ENCODE measurements around the gene PSRC1. TPM values are rescaled to one million over a fixed set of nuclear protein-coding genes. Genes with fewer than 3 reads are reported as not detected.

The PSRC1 gene
- total RNA-seq, 1 experiment from 2014 or later: 39.4 TPM

DNA sequence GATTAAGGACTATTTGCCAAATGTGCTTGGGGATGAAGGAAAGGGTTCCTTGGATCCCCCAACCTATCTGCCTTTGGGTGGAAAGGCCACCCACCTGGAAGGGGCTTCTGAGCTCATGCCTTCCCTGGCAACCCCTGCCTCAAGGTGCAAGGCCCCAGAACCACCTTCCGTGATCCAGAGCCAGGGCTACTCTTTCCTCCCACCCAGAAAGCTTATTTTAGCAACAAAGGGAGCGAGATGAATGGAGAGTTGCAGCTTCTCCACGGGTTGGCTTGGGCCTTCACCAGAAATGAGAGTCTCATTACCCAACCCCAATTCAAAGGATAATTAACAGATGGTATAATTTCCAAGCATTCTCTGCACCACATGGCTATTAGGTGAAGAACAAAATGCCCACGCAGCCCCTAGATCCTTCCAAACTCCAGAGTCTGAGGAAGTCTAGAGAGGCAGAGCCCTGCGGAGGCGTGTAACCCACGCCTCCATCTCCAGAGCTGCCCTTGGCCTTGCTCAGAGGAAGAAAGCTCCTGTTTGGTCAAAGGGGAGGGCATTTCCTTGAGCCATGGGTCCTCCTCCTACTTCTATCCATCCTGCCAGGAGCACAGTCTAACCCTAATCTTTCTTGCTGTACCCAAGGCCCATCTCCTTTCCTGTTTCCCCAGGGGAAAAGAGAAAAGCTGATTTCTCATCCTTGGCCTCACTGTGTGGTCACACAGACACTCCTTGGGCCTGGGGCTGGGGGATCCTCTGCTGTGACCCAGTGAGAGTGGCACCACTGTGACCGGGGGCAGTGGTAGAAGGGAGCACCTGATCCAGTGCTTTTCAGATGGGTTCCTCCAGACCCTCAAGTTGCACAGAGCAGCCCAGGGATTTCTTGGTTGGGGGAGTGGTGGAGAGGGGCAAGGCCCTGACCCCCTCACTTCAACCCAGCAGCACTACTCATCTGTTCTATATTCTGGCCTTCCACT is 35.3 kb downstream of the PSRC1 start:
- no peak for DNase-seq (ENCODE audit: low spot score)

GRCh38 chr1:109246141-109246551 is 36.8 kb downstream of the PSRC1 start:
- no peak for DNase-seq (ENCODE audit: low spot score)

GRCh38 chr1:109243860-109244552 is 38.9 kb downstream of the PSRC1 start:
- no peak for DNase-seq (ENCODE audit: low spot score)

GRCh38 chr1:109243221-109243620 is 39.7 kb downstream of the PSRC1 start:
- DNase-seq (ENCODE audit: low spot score): no peak

DNA sequence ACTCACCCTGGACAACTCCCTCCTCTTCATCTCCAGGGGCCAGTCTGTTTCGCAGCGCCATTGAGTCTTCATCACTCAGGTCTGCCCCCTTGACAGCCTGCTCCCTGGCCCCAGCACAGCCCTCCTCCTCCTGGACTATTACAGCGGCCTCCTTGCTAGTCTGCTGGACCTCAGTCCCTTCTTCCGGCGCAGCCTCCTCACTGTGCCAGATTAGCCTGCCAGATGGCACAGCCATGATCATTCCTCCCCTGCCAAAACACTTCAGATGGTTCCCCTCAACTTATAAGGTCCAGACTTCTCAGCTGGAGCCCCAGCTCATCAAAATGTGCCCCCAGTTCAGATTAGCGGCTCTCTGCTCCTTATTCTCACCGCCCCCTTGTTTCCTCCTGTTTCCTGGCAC is 40.6 kb downstream of the PSRC1 start:
- no peak for DNase-seq (ENCODE audit: low spot score)

DNA sequence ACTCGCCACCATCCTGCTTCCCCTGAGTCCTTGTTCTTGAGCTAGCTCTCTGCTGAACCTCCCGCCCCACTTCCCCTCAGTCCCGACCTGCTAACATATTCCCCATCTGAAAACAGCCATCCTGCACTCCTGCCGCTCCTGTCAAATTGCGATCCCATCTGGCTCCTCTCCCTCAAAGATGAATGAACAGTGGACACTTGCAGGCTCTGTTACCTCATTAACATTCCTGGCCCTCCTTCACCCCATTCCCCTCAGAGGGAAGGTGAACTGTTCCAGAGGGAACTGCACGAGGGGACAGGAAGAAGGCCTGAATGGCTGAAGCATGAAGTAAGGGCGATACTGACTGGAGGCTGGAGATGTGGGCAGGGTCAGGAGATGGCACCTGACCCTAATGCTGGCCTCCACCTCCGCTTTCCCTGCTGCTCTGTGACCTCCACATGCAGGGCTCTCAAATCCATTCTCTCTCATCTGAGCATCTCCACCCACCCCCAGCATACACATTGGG is 41.1 kb downstream of the PSRC1 start:
- DNase-seq (ENCODE audit: low spot score): no peak

DNA sequence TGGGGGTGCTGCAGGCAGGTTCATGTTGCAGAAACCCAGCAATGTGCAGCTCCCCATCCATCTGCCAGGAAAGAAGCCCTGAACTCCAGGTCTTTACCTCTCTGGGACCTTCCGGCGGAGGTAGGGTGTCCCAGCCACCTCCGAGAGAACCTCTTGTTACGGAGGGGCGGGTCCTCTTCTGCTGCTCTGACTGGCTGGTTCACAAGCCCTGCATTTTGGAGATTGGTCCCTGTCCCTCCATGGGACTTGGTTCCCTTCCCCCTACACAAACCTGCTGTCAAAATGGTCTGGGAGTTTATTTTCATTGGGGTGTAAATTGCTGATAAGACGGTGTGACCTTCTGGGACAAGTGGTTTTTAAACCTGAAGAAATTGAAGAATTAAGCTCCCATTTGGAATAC is 41.6 kb downstream of the PSRC1 start:
- DNase-seq (ENCODE audit: low spot score): no peak

DNA sequence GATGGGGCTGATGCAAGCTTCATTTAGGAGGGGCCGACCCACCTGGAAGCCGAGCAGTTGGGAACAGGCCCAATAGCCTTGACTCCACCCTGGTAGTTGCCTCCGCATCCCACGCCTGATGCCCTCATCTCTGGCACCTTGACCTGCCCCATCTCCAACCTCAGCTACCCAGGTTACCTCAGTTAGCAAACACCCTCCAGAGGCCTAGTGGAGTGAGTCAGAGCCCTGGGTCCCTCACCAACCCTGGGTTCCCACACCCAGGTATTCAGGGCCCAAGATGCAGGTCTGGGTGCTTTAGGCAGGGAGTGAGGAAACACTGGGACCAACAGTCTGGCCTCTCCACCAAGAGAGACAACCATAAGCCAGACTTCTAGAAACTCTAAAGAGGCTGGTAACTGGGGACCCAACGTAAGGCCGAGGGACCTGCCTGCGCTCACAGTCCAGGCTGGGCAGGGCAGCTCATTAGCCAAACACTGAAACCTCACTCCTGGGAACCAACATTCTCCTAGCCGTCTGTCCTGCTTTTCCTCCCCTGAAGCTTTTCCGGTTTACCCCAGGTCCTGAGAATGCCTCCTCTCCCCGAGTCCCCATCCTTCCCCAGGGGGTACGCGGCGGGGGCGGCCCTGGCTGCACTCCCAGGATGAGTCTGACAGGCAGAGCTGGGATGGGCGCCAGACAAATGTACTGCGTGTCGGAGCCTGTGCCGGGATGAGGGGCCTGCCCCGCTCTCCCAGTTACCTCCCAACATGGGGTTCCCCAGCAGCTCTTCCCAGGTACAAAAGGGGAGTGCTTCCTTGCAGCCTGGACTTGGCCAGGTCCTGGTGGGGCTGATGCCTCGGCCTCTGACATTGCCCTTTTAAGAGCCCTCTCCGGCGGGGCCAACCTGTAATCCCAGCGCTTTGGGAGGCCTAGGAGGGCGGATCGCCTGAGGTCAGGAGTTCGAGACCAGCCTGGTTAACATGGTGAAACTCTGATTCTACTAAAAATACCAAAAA is 42.5 kb downstream of the PSRC1 start:
- DNase-seq (ENCODE audit: low spot score): no peak

GRCh38 chr1:109239409-109240068 is 43.4 kb downstream of the PSRC1 start:
- DNase-seq (ENCODE audit: low spot score): no peak

DNA sequence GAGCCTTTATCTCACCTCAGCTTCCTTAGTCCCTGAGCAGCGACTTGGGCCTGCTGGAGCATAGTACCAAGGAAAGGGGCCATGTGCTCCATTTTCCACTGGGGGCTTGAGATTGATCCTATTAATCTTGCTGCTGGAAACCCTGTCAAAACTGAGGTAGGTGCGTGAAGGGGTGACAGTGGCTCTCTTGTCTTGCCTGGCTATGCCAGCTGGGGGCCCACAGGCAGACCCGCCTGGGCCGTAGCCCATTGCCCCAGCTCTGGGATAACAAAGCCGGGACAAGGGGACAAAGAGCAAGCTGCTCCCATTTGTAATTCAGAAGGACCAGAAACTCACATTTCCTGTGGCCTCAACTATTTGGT is 43.9 kb downstream of the PSRC1 start:
- no peak for DNase-seq (ENCODE audit: low spot score)

GRCh38 chr1:109238382-109238781 is 44.6 kb downstream of the PSRC1 start:
- DNase-seq (ENCODE audit: low spot score): no peak

DNA sequence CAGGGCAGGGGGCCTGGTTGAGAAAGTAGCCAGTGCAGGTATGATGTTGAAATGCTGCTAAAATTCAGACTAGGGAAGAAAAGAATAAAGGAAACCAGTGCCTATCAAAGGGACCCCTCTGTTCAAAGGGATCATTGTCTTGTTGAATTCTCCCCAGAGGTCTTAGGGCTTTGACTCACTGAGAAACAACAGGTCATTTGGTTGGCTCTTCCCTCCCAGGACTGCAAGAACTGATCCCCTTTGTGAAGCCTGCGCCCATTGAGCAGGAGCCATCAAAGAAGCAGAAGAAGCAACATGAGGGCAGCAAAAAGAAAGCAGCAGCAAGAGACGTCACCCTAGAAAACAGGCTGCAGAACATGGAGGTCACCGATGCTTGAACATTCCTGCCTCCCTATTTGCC is 45.4 kb downstream of the PSRC1 start:
- no peak for DNase-seq (ENCODE audit: low spot score)

DNA sequence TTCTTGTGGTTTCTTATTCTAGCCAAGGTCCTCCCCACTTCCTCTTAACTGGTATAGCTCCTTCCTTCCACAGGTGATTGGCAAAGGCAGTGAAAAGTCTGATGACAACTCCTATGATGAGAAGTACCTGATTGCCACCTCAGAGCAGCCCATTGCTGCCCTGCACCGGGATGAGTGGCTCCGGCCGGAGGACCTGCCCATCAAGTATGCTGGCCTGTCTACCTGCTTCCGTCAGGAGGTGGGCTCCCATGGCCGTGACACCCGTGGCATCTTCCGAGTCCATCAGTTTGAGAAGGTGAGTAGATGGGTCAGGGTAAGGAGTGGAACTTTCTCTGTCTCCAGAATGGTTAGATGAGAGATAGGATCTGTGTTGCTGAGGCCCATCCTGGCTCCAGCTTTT is 47.8 kb downstream of the PSRC1 start:
- no peak for DNase-seq (ENCODE audit: low spot score)

DNA sequence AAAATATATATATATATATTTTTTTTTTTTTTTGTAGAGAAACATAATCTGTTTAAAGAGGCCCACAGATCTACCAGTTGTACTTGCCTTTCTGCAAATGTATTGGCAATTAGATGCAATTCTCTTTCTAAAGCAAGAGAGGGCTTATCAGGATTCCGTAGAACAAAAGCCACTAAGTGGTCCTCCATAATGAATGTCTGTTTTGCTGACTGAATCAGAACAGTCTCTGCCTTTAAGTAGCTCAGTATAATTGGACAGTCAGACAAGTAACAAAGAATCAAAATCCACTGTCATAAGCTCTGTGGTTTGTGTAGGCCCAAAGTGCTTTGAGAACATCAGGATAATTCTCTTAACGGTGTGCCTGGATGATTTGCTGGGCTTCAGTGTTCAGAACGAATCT is 51.9 kb downstream of the PSRC1 start:
- DNase-seq (ENCODE audit: low spot score): no peak

Other genes with a start within 250 kb of the PSRC1 start
- gene WDR47, start 241.0 kb downstream of the PSRC1 start, total RNA-seq (2014; rRNA removed; shearing (Covaris generic)): 4.7 and 6.1 TPM in 2 replicates
- 49.6 and 60.2 TPM in 2 replicates for gene TAF13, start 207.1 kb downstream of the PSRC1 start, total RNA-seq (2014; rRNA removed; shearing (Covaris generic))
- 22.3 and 27.2 TPM in 2 replicates for gene TMEM167B, start 192.4 kb downstream of the PSRC1 start, total RNA-seq (2014; rRNA removed; shearing (Covaris generic))
- gene ELAPOR1, start 169.0 kb downstream of the PSRC1 start, total RNA-seq (2014; rRNA removed; shearing (Covaris generic)): 1.1 TPM in 2 replicates
- 227 and 230 TPM in 2 replicates for gene SARS1, start 69.2 kb downstream of the PSRC1 start, total RNA-seq (2014; rRNA removed; shearing (Covaris generic))
- gene CELSR2, start 33.6 kb downstream of the PSRC1 start, total RNA-seq (2014; rRNA removed; shearing (Covaris generic)): 1.7 and 1.9 TPM in 2 replicates
- not detected in 2 replicates for gene MYBPHL, start 23.9 kb upstream of the PSRC1 start, total RNA-seq (2014; rRNA removed; shearing (Covaris generic))
- gene SORT1, start 114.8 kb upstream of the PSRC1 start, total RNA-seq (2014; rRNA removed; shearing (Covaris generic)): 3.7 and 7.4 TPM in 2 replicates
- 154 and 184 TPM in 2 replicates for gene PSMA5, start 143.3 kb upstream of the PSRC1 start, total RNA-seq (2014; rRNA removed; shearing (Covaris generic))
- 0.27 and 0.54 TPM in 2 replicates for gene SYPL2, start 183.4 kb upstream of the PSRC1 start, total RNA-seq (2014; rRNA removed; shearing (Covaris generic))
- 1.0 and 1.9 TPM in 2 replicates for gene ATXN7L2, start 200.8 kb upstream of the PSRC1 start, total RNA-seq (2014; rRNA removed; shearing (Covaris generic))
- 2.6 and 7.9 TPM in 2 replicates for gene CYB561D1, start 210.9 kb upstream of the PSRC1 start, total RNA-seq (2014; rRNA removed; shearing (Covaris generic))
- gene AMIGO1, start 226.6 kb upstream of the PSRC1 start, total RNA-seq (2014; rRNA removed; shearing (Covaris generic)): 0.72 and 1.5 TPM in 2 replicates